ENCODE results near the gene CCL21.

DNA sequence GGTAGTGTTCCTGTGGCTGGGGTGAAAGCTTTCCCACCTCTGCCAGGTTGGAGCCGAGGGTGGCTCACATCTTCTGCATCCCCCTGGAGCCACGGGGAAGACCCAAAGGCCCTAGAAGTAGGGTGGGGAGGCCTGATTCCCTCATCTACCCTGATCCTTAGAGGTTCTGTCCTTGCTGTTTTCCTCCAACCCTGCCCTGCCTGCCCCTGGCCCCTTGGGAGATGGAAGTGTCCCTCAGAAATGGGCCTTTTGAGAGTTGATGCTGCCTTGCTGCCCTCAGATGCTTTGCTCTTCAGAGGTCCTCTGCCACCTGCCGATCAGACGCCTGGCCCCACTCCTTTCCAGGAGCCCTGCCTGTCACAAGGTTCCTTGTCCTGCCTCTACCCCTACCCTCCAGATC, 25.1 kb downstream of the CCL21 start:
- TF ChIP-seq, protein P1, sequence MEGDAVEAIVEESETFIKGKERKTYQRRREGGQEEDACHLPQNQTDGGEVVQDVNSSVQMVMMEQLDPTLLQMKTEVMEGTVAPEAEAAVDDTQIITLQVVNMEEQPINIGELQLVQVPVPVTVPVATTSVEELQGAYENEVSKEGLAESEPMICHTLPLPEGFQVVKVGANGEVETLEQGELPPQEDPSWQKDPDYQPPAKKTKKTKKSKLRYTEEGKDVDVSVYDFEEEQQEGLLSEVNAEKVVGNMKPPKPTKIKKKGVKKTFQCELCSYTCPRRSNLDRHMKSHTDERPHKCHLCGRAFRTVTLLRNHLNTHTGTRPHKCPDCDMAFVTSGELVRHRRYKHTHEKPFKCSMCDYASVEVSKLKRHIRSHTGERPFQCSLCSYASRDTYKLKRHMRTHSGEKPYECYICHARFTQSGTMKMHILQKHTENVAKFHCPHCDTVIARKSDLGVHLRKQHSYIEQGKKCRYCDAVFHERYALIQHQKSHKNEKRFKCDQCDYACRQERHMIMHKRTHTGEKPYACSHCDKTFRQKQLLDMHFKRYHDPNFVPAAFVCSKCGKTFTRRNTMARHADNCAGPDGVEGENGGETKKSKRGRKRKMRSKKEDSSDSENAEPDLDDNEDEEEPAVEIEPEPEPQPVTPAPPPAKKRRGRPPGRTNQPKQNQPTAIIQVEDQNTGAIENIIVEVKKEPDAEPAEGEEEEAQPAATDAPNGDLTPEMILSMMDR (IDR thresholded peaks at IDR 0.05; ENCODE audit: borderline replicate concordance, extremely low read depth, low read length, poor library complexity, severe bottlenecking): no peak
- no peak for TF ChIP-seq EZH2 (IDR thresholded peaks at IDR 0.05; ENCODE audit: borderline replicate concordance, low read depth, low read length, severe bottlenecking)
